Measurements from ENCODE around the gene WNT7B. TPM values are rescaled to one million over a fixed set of nuclear protein-coding genes. Genes with fewer than 3 reads are reported as not detected.
A peak's percentile ranks its signal among the peaks of the same experiment; 100 is the strongest.

Gene WNT7B
- total and polyA plus RNA-seq, 2 of the 8 experiments (the other 6 are each of a cell fraction or from before 2014, with no cell fraction given), result 0.14 to 0.24 TPM

DNA sequence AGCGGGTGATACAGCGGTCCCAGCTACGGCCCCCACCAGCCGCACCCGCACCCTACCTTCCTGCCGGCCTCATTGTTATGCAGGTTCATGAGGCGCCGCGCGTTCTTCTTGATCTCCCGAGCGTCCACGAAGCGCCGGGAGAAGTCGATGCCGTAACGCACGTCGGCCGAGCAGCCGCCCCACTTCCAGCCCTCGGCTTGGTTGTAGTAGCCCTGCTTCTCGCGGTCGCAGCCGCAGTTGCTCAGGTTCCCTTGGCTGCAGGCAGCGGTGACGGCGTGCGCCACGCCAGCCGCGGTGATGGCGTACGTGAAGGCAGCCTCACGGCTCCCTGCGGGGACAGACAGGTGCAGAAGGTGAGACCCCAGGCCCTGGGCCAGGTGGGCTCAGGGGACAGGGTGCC, 45.9 kb downstream of the WNT7B start:
- no peak overlapping the region for H2BK20ac ChIP-seq (ENCODE audit: low read length)
- peak overlapping the region; percentile 85 for H3K4ac ChIP-seq (replicated peaks; ENCODE audit: insufficient read length, low read depth, low read length)
- H2BK120ac ChIP-seq (replicated peaks; ENCODE audit: low read depth, low read length), result no peak overlapping the region
- H3K27ac ChIP-seq (ENCODE audit: low read depth, low read length), result no peak overlapping the region
- no peaks in the 10 kb centered on the region for H3K79me2 ChIP-seq (ENCODE audit: control insufficient read depth in 1 of 2, insufficient read depth in 2 of 2, low read length in 2 of 2)
- no peak for DNase-seq (ENCODE audit: low read depth in 1 of 2, low spot score in 2 of 2)
- peak overlapping the region; percentile 65 for H4K91ac ChIP-seq (replicated peaks; ENCODE audit: insufficient read length, low read length)
- H2BK15ac ChIP-seq (ENCODE audit: low read length), result no peak overlapping the region
- H2BK12ac ChIP-seq (ENCODE audit: low read depth, low read length), result no peak overlapping the region
- H3K9ac ChIP-seq (replicated peaks in 1 of 4; ENCODE audit: extremely low read depth in 1 of 4, low read depth in 3 of 4, low read length in 3 of 4), result no peak overlapping the region
- 85% methylated on average over 35 of the region's 38 CpGs; no CpG with 5 or more reads in 1 of the 2 experiments for WGBS, 2 experiments (ENCODE audit: extremely low coverage in 1 of 2, insufficient coverage in 1 of 2, insufficient read length in 1 of 2, insufficient replicate concordance in 2 of 2, low coverage in 1 of 2, low lambda C conversion rate in 2 of 2, missing lambda C conversion rate in 1 of 2)
- peaks cover 4% of the 10 kb centered on the region; the same call in 1 of the 2 replicates for H3K79me1 ChIP-seq (ENCODE audit: low read depth, low read length)
- H3K9me3 ChIP-seq (ENCODE audit: insufficient read depth in 2 of 2, low read depth in 1 of 2, low read length in 1 of 2), result no peaks in the 10 kb centered on the region
- CTCF ChIA-PET (ENCODE audit: partially characterized antibody), result interaction anchor here (1.2 to 1.5 kb wide), 2 partner anchors 39 to 67 kb away, joined by 3 to 5 read pairs; no protein-coding TSS in a partner anchor
- H4K8ac ChIP-seq (ENCODE audit: extremely low read depth, insufficient read depth, low read length), result peak overlapping the region; percentile 68; the same call in 1 of the 2 replicates
- no peak overlapping the region for H3K4me2 ChIP-seq (ENCODE audit: insufficient read depth in 1 of 2, low read depth in 2 of 2, low read length in 2 of 2)
- H3K56ac ChIP-seq (replicated peaks; ENCODE audit: insufficient read length, low read depth, low read length), result no peak overlapping the region
- H2BK5ac ChIP-seq (ENCODE audit: low read depth, low read length), result no peak overlapping the region
- H3K4me1 ChIP-seq (replicated peaks in 1 of 4; ENCODE audit: control insufficient read depth in 3 of 4, insufficient read depth in 4 of 4, low read length in 3 of 4), result no peaks in the 10 kb centered on the region
- no peak overlapping the region for H4K5ac ChIP-seq (ENCODE audit: insufficient read length, low read depth, low read length)
- no peak overlapping the region for H3K18ac ChIP-seq (ENCODE audit: extremely low read depth, low read length)
- H2AK5ac ChIP-seq (ENCODE audit: low read depth, low read length), result no peak overlapping the region
- TF ChIP-seq KDM1A (IDR thresholded peaks at IDR 0.05; ENCODE audit: borderline replicate concordance, low read length) (no peak), SP1 (IDR thresholded peaks at IDR 0.05; ENCODE audit: low read depth, low read length) (no peak), SIRT6 (IDR thresholded peaks at IDR 0.05; ENCODE audit: low read length) (no peak), ZNF274 (IDR thresholded peaks at IDR 0.05; ENCODE audit: borderline replicate concordance, extremely low read depth, low read length) (no peak), MAX (IDR thresholded peaks at IDR 0.05) (no peak), NRF1 (IDR thresholded peaks at IDR 0.05; ENCODE audit: low read depth, low read length) (no peak), POLR2A (IDR thresholded peaks at IDR 0.05; ENCODE audit: control extremely low read depth in 1 of 2, low read depth in 2 of 2, low read length in 2 of 2) (no peak), TAF1 (IDR thresholded peaks at IDR 0.05; ENCODE audit: low read depth, low read length) (no peak), MAFK (IDR thresholded peaks at IDR 0.05; ENCODE audit: low read depth, low read length) (no peak), KDM4A (IDR thresholded peaks at IDR 0.05; ENCODE audit: low read depth, low read length, severe bottlenecking) (no peak), CREB1 (IDR thresholded peaks at IDR 0.05) (no peak), KDM5A (IDR thresholded peaks at IDR 0.05; ENCODE audit: low read length) (no peak), JUN (IDR thresholded peaks at IDR 0.05; ENCODE audit: low read depth, low read length) (no peak)
- TF ChIP-seq, protein P1, sequence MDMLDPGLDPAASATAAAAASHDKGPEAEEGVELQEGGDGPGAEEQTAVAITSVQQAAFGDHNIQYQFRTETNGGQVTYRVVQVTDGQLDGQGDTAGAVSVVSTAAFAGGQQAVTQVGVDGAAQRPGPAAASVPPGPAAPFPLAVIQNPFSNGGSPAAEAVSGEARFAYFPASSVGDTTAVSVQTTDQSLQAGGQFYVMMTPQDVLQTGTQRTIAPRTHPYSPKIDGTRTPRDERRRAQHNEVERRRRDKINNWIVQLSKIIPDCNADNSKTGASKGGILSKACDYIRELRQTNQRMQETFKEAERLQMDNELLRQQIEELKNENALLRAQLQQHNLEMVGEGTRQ (IDR thresholded peaks at IDR 0.05; ENCODE audit: low read length), result no peak
- H3K23me2 ChIP-seq (ENCODE audit: low read depth, low read length), result peaks cover 7% of the 10 kb centered on the region; the same call in 1 of the 2 replicates
- H3K36me3 ChIP-seq (ENCODE audit: control insufficient read depth in 2 of 4, insufficient read depth in 4 of 4, low read length in 3 of 4), result no peaks in the 10 kb centered on the region
- no peak overlapping the region for H2AFZ ChIP-seq (ENCODE audit: low read length)
- H3K23ac ChIP-seq (ENCODE audit: insufficient read length), result no peak overlapping the region
- POLR2A ChIA-PET (ENCODE audit: partially characterized antibody), result no interaction called here
- H3K14ac ChIP-seq (ENCODE audit: insufficient read length), result no peak overlapping the region
- H4K20me1 ChIP-seq (replicated peaks in 1 of 2; ENCODE audit: control insufficient read depth in 1 of 2, insufficient read depth in 2 of 2, low read length in 2 of 2), result peaks cover 0 to 2% of the 10 kb centered on the region in 2 experiments
- no peak for FAIRE-seq
- H3K27me3 ChIP-seq (replicated peaks in 1 of 4; ENCODE audit: control insufficient read depth in 3 of 4, extremely low read depth in 1 of 4, insufficient read depth in 3 of 4, low read length in 3 of 4), result no peaks in the 10 kb centered on the region
- H3K4me3 ChIP-seq (ENCODE audit: extremely low read depth in 1 of 4, insufficient read depth in 2 of 4, low read depth in 3 of 4, low read length in 4 of 4), result no peak overlapping the region
